Upper lobe of left lung (tissue), 6 donors: ENCODE measurements around the gene CACNG7. TPM values are rescaled to one million over a fixed set of nuclear protein-coding genes. Genes with fewer than 3 reads are reported as not detected.

Experiments
- ATAC-seq, 2 donors: fragments of 200-7000 bp; cut with Tn5 transposase; one replicate each; pipeline ENCODE4 v1.9.1; 2022; ENCODE audit warnings: mild to moderate bottlenecking in 2 of 2, moderate library complexity in 2 of 2; ENCODE audit not compliant: low FRiP score in 2 of 2
- DNase-seq, 2 donors: peaks; one replicate each; pipeline ENCODE4 v3.0.0-alpha.2; 2019 to 2020
- H3K27ac ChIP-seq, 4 donors: fragments of 200-600 bp; sonication (generic); one replicate each; pipeline ENCODE4 v1.5.1; 2016 to 2019
- H3K27me3 ChIP-seq, 4 donors: fragments of 200-600 bp; sonication (generic); one replicate each; pipeline ENCODE4 v1.5.1; 2017 to 2019
- H3K36me3 ChIP-seq, 4 donors: fragments of 200-600 bp; sonication (generic); one replicate each; pipeline ENCODE4 v1.5.1; 2016 to 2019
- H3K4me1 ChIP-seq, 4 donors: fragments of 200-600 bp; sonication (generic); one replicate each; pipeline ENCODE4 v1.5.1; 2018 to 2019
- H3K4me3 ChIP-seq, 4 donors: fragments of 200-600 bp; sonication (generic); one replicate each; pipeline ENCODE4 v1.5.1; 2017 to 2019; ENCODE audit warnings: mild to moderate bottlenecking in 2 of 4, moderate library complexity in 1 of 4
- H3K9me3 ChIP-seq, 4 donors: fragments of 200-600 bp; sonication (generic); one replicate each; pipeline ENCODE4 v1.5.1; 2018 to 2019
- CTCF ChIP-seq, 6 experiments: fragments of 450-650 bp in 4 of 6; fragments of 200-600 bp in 2 of 6; sonication (generic) in 2 of 6; IDR thresholded peaks; one replicate each; pipeline ENCODE4 v1.5.1; 2016 to 2019; ENCODE audit warnings: antibody characterized with exemption in 6 of 6
- EP300 ChIP-seq, 4 donors: sonication (generic); formaldehyde crosslinking; IDR thresholded peaks; one replicate each; pipeline ENCODE4 v1.5.1; 2017; ENCODE audit warnings: antibody characterized with exemption in 4 of 4, control low read depth in 2 of 4
- POLR2A ChIP-seq, 4 donors: fragments of 450-650 bp; IDR thresholded peaks; one replicate each; pipeline ENCODE4 v1.5.1; 2016 to 2017; ENCODE audit warnings: antibody characterized with exemption in 4 of 4, mild to moderate bottlenecking in 2 of 4
- POLR2AphosphoS5 ChIP-seq, 2 donors: sonication (generic); formaldehyde crosslinking; IDR thresholded peaks; one replicate each; pipeline ENCODE4 v1.5.1; 2017; ENCODE audit warnings: antibody characterized with exemption in 2 of 2
- WGBS, 2 donors: methylation state at CpG; one replicate each; pipeline ENCODE4 v1.1.5; 2017 to 2018; 5-methylcytosine and 5-hydroxymethylcytosine counted together
- total RNA-seq, 6 donors: library from RNA; depleted of rRNA in 4 of 6; stranded (reverse); fragments of >200 nt in 4 of 6; gene quantifications; one replicate each; pipeline versions ENCODE4 v1.1.0 to v1.2.1, GENCODE V29; 2016 to 2021
- donor health status: DM: no; HTN: no; CAD: no; lungs with moderate emphysema.
- donor health status: DM: no; HTN: yes; CAD: no; lungs with severe emphysema.

CACNG7 gene
- total RNA-seq, 6 donors from 2014 or later, result not detected

DNA sequence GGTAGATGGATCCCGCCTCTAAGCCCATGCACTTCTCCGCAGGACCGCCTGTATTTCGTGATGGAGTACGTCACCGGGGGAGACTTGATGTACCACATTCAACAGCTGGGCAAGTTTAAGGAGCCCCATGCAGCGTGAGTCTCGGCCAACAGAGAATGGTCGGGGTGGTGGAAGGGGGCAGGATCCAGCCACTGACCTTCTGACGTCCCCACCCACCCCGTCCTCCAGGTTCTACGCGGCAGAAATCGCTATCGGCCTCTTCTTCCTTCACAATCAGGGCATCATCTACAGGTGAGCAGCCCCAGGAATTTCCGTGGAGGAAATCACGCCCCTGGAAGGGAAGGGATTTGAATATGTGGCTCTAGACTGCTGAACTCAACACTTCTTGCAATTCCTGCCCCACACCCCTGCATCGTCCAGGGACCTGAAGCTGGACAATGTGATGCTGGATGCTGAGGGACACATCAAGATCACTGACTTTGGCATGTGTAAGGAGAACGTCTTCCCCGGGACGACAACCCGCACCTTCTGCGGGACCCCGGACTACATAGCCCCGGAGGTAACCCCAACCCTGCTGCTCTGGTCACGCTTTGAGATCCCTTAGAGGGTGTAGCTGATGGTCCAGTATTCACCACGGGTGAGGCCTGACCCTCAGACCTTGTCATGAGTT lies 8.8 kb upstream of the CACNG7 start:
- no peak for DNase-seq
- no peaks in the 10 kb centered on the region for H3K9me3 ChIP-seq
- no peaks in the 10 kb centered on the region for H3K36me3 ChIP-seq
- ATAC-seq, result no peak
- TF ChIP-seq POLR2AphosphoS5 (IDR thresholded peaks at IDR 0.05) (no peak), CTCF (IDR thresholded peaks at IDR 0.05) (no peak), EP300 (IDR thresholded peaks at IDR 0.05) (no peak), POLR2A (IDR thresholded peaks at IDR 0.05) (no peak)
- peaks cover 0 to 7% (median 0%) of the 10 kb centered on the region in 4 donors for H3K27me3 ChIP-seq
- WGBS, 2 donors, result 90 to 94% methylated on average over 25 to 27 of the region's 27 CpGs
- no peak overlapping the region for H3K4me3 ChIP-seq
- H3K4me1 ChIP-seq, result no peaks in the 10 kb centered on the region
- H3K27ac ChIP-seq, result no peak overlapping the region

GRCh38 chr19:53903055-53903680 lies 5.9 kb upstream of the CACNG7 start:
- Histone ChIP-seq H3K4me1 (peaks cover 2 to 18% (median 6%) of the 10 kb centered on the region in 4 donors), H3K36me3 (no peaks in the 10 kb centered on the region), H3K27me3 (peaks cover 0 to 28% (median 12%) of the 10 kb centered on the region in 4 donors), H3K4me3 (no peak overlapping the region), H3K9me3 (no peaks in the 10 kb centered on the region), H3K27ac (no peak overlapping the region)
- TF ChIP-seq CTCF (IDR thresholded peaks at IDR 0.05), result no peak
- no peak for TF ChIP-seq EP300 (IDR thresholded peaks at IDR 0.05)
- no peak for TF ChIP-seq POLR2AphosphoS5 (IDR thresholded peaks at IDR 0.05)
- TF ChIP-seq POLR2A (IDR thresholded peaks at IDR 0.05), result no peak
- no peak for DNase-seq
- ATAC-seq, result no peak
- 49 to 51% methylated on average over 4 of the region's 4 CpGs for WGBS, 2 donors

- Histone ChIP-seq H3K36me3 (no peaks in the 10 kb centered on the region), H3K4me3 (no peak overlapping the region), H3K4me1 (peaks cover 8 to 33% (median 13%) of the 10 kb centered on the region in 4 donors), H3K9me3 (no peaks in the 10 kb centered on the region), H3K27ac (no peak overlapping the region), H3K27me3 (peaks cover 5 to 38% (median 24%) of the 10 kb centered on the region in 4 donors)
- WGBS, 2 donors, result 32 to 49% methylated on average over 3 of the region's 3 CpGs
- no peak for TF ChIP-seq POLR2AphosphoS5 (IDR thresholded peaks at IDR 0.05)
- TF ChIP-seq CTCF (IDR thresholded peaks at IDR 0.05), result no peak
- no peak for TF ChIP-seq EP300 (IDR thresholded peaks at IDR 0.05)
- no peak for TF ChIP-seq POLR2A (IDR thresholded peaks at IDR 0.05)
- no peak for ATAC-seq
- DNase-seq, result no peak
These were observed 4.2 kb upstream of the CACNG7 start for GRCh38 chr19:53904909-53905308.

DNA sequence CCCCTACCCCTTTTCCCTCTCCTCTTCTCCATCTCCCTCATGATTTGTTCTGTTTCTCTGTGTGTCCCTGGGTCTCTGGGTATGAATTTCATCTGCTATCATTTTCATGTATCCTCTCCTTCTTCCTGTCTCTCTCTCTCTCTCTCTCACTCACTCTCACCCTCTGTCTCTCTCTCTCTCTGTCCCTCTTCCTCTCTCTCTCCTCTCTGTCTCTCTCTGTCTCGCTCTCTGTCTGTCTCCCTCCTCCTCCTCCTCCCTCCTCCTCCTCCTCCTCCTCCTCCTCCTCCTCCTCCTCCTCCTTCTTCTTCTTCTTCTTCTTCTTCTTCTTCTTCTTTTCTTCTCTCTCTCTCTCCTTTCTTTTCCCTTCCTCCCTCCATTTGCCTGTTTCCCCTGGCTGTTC lies 3.3 kb upstream of the CACNG7 start:
- Histone ChIP-seq H3K36me3 (no peaks in the 10 kb centered on the region), H3K4me3 (no peak overlapping the region), H3K27me3 (peaks cover 5 to 45% (median 27%) of the 10 kb centered on the region in 4 donors), H3K4me1 (peaks cover 8 to 33% (median 13%) of the 10 kb centered on the region in 4 donors), H3K9me3 (no peaks in the 10 kb centered on the region), H3K27ac (no peak overlapping the region)
- TF ChIP-seq POLR2AphosphoS5 (IDR thresholded peaks at IDR 0.05) (no peak), POLR2A (IDR thresholded peaks at IDR 0.05) (no peak), CTCF (IDR thresholded peaks at IDR 0.05) (no peak)
- WGBS, 2 donors, result 91% methylated on average over 1 of the region's 1 CpG; no CpG with 5 or more reads in 1 of the 2 donors
- no peak for DNase-seq
- no peak for ATAC-seq
